AG08395 (cell line): ENCODE data around the gene RLN1.
"Not testable (repeated sequence)": the region's sequence is repeated elsewhere in the genome, so short reads cannot be mapped to it uniquely, and the experiment has no call there.

ENCODE experiments used
- DNase-seq: peaks from one replicate; pipeline ENCODE4 v3.0.0; 2012; ENCODE audit warnings: mixed read lengths, low spot score

RLN1 gene, protein sequence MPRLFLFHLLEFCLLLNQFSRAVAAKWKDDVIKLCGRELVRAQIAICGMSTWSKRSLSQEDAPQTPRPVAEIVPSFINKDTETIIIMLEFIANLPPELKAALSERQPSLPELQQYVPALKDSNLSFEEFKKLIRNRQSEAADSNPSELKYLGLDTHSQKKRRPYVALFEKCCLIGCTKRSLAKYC

DNA sequence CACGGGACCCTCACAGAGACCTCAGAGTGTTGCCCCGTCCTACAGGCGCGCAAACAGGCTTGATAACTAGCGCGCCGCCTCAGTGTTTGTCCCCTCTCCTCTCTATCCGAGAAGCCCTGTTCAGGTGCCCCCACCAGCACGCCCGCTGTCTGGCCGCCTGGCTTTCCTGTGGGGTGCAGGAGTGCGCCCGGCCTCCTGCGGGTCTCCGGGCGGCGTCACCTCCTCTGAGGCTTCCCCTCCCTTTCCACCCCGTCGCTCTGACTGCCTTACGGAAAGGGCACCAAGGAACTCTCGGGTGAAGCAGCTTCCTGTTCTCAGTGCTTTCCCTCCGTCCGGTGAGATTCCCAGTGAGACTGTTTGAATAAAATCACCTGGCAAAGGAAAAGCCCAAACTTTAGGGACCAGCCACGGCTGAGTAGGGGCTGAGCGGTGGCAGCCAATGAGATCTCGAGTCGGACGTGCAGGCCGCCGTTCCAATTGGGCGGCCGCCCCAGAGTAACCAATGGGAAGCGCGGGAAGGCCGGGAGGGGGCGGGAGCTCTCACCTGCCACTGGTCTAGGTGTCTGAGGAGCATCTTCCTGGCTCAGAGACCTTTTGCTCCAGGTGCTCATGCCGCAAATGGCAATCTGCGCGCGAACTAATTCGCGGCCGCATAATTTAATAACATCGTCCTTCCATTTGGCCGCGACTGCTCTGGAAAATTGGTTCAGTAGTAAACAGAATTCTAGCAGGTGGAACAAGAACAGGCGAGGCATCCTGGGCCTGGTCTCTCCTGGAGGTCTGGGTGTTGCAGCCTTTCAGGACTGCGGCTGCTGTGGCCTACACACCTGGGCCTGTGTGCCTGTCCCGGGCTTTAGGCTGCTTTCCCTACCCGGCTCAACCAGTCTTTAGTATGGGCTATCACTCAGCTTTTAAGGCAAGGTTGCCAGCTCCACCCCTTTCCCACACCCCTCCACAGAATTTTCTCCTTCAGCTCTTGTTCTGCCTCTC lies at the start of gene RLN1:
Gene RLN1, minus strand, starts transcription at position 885 of the 990 bp plus-strand sequence. Its CDS starts 130 bp downstream, at position 755.
- DNase-seq: not testable (repeated sequence)

DNA sequence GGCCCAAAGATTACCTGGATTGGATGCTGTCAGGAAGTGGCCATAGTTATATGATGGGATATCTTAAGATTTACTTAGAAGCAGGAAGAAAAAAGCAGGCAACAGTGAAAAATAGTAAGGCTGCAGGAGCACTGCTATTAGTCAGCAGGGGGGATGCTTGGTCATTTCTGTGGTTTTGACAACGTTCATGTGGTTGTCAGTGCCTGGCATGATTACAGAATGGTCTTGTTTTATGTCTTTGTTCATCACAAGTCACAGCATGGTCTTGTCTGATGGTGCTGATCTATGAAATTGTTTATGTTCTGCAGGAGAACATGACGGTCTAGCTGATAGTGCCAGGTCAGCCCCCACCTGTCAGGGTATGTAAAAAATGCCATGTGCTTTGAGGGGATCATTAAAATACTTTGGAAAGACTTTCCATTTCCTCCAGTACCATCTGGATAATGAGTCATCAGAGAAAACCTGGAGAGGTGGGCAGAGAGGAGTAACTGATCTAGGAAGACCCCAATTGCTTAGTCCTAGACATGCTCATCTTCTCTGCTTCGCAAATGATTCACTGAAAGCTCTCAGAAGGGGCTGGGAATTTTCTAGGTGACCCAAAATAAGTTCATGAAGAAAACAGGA lies 49.5 kb upstream of the RLN1 start:
- peak; percentile 77 for DNase-seq

DNA sequence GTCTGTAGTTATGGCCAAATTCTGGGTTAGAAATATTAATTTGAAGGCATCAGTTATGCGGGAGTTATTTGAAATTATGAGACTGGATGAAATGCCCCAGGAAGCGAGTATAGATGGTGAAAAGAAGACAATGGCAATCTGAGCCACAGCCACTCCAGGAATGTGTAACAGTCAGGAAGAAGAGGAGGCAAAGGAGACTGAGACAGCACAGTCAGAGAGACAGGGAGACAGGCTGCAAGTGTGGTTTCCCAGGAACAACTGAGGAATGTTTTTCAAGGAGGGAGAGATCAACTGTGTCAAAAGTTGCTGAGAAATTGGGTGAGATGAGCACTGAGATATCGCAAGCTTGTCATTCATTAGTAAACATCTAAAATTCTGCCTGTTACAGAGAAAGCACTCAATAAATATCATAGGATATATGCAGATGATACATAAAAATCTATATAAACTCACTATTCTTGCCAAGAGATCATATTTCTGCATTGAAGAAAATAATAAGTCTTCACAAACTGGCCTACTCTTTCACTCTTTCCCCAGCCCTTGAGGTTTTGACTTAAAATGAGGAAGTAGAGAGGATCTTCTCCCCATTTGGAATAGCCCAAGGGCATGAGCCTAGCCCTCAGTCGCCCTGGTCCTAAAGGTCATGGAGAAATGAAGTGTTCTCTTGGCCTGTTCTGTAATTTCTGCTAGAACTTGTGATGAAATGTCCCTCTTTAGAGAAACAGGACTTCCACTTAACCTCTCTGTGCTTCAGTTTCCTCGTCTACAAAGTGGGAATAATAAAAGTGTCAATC lies 48.5 kb upstream of the RLN1 start:
- DNase-seq: peak; percentile 53

DNA sequence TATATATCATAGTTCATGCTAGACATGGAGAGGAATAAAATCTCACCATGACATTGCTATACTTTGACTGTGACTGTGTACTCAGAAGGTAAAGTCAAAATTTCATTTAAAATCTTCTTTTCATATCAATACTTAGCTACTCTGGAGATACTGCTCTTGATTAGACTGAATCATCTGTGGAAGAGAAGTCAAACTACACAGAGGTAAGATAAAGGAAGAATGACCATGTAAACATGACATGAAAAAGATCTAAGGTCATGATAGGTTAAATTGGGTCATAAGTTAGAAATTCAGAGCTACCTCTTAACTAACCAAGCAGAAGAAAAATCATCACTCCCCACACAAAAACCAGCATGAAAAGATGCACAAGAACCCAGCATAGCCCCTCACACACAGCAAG lies 44.8 kb upstream of the RLN1 start:
- DNase-seq: no peak

DNA sequence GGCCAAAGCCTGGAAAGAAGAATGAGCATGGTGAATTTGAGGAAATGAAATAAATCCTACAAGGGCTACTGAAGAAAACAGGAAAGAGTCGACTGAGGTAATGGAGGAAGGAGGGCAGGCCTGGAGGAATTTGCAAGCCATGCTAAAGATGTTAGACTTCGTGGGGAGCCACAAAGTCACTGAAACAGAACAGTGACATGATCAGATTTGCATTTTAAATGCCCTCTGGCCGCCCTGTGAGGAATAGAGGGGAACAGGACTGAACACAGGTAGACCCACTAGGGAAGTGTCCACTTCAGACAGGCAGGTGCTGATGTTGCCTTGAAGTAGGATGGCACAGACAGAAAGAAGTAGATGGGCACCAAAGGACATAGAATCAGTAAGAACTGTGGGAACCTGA lies 42.8 kb upstream of the RLN1 start:
- DNase-seq: no peak

DNA sequence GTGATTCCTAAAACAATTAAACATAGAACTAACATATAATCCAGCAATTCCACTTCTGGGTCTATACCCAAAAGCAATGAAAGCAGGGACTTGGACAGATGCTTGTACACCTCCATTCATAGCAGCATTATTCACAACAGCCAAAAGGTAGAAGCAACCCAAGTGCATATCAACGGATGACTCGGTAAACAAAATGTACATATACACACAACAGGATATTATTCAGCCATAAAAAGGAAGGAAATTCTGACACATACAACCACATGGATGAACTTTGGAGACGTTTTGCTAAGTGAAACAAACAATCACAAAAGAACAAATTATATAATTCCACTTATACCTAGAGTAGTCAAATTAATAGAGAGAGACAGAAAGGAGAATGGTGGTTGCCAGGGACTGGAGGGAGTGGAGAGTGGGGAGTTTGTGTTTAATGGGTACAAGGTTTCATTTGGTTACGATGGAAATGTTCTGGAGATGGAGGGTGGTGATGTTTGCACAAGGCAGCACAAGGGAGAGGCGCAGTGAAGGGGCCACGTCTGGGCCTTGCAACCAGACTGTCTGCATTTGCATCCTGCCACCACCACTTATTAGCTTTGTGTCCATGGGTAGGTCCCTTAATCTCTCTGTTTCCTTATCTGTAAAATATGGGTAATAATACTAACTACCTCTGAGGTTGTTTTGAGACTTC lies 36.3 kb upstream of the RLN1 start:
- no peak for DNase-seq

DNA sequence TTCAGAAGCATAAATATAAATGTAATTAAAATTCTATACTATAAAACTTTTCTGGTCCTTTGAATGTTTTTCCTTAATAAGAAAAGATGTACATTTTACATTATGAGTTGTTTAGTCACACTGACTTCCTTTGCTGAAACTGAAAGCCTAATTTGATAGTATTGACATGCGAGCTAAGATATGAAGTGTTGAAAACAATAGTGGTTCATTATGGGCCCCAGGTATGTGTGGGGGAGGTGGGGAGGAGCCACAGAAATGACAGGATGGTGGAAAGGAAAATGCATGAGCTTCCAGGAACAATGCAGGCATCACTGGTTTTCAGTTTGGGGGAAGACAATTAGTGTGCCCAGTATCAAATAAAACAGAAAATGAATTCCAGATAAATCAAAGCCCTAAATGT lies 35.4 kb upstream of the RLN1 start:
- no peak for DNase-seq

DNA sequence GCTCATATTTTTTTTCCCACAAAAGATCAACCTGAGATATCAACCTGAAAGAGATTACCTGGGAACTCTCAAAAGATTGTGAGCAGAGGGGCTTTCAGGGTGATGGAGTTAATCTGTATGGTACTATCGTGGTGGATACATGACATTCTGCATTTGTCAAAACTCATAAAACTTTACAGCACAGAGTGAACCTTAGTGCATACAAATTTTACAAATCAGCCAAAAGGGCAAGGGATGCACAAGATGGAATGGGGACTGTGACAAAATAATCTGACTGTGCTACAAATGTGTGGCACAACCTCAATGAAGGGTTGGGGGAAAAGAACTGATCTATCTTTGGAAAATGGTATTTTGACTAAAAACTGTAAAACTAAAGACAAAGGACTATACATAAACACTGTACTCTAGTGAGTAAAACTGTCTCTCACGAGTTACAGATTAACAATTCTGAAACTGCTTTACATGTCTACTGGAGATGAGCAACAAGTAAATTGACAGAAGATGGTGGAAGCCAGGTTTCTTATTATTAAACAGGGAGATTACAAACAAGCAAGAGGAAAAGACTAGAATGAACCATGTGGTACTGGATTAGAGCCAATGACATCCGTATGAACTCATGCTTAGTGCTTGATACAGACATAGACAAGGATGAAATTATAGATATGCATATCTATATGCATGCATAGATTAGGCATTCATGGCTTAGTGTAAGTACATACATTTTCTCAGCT lies 24.8 kb upstream of the RLN1 start:
- DNase-seq: no peak

DNA sequence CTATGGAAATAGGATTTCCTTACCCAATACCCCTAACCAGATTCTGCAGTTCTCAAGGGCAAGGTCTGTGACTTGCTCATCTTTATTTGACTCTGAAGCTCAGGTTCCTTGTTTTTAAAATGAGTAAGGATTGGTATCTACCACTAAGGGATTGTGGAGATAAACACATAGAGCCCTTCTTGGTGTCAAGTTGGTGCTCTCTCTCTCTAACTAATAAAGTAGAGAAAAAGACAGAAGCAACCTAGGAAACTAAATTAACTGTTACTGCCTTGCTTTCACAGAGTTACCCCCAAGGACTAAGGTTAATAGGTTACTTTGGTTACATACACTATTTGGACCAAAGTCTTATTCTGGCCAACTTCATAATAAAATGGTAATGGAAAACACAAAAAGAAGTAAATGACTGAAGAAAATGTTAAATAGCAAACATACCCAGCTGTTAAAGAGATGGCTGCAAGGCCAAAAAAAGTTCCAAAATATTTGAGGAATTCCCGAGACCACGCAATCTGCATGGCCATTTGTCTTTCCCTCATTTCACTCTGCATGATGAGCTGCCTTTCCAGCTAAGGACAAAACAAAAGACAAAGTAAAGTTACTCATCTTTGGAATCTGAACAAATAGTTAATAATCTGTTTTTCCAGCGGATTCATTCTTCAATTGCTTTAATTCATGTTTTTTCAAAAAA lies 21.8 kb upstream of the RLN1 start:
- DNase-seq: no peak

DNA sequence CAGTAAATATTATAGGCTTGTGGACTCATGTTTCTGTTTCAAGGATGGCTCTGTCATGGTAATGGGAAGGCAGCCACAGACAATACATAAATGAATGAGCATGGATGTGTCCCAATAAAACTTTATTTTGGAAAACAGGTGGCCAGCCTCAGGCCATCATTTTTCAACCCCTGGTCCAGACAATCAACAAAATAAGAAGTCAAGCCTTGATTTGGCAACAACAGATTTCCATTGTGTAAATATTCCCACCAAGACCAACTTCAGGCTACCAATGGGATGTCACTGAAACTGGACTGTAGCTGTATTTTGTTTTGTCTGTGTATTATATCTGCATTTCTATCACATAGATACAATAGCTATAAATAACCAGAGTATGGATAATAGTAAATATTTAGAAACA lies 20.7 kb upstream of the RLN1 start:
- DNase-seq: no peak

DNA sequence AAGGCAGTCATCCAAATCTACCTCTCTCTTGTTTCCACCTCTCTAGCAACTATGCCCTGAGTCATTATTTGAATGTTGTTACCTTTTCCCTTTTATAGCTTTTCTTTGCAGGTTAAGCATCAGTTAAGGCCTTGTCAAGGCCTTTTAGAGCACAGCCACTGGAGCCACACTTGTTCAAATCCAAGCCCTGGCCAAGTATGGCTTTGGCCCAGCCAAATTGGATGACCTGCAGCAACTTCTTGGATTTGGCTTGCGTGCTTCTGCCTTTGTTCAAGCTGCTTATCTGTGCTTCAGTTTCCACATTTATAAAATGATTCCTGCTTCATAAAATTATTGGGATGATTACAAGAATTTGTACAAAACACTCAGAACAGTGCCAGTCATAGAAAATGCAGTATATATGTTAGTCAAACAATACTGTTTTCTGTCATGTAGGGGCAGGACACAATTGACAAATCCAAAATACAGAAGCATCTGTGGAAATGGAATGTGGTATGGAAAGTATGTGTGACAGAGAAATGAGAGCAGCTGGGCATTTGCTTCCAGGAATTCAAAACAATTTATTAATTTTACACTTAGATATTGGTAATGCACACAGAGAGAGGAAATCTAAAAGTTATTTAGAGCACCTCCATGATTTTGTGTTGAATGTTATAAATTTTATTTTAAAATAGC lies 17.9 kb upstream of the RLN1 start:
- no peak for DNase-seq

DNA sequence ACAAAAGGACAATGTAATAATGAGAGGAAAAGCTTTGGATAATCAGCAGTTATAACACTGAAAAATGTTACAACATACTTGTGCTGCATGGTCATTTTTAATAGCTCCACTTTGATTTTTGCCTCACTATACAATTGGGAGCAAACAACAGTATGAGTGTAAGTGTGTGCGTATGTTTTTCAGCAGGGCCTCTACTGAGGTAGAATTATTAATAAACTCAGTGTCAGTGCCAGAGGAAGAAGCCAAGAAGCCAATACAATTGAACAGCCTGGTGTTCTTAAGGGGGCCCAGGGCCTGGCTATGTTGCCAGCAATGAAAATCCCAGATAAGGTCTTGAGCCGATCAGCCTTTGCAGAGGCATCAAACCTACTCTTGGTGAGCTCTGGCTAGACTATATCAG lies 16.1 kb upstream of the RLN1 start:
- DNase-seq: no peak

DNA sequence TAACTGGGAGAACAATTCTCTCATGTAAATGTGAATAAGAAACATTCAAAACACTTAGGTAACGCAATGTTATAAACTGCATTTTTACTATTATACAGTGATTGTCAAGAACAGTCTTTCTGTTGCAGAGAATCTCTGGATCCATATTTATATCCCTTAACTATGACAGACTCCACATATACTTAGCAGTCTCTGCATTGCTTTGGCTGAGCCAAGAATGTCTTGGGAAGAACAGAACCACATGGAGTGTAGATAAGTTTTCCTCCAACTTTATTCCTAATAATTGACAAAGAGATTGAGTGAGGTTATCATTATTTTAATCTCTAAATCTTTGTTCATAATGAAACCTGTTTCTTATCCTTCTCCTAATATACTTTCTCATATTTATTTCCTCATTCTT lies 15.6 kb upstream of the RLN1 start:
- DNase-seq: no peak

DNA sequence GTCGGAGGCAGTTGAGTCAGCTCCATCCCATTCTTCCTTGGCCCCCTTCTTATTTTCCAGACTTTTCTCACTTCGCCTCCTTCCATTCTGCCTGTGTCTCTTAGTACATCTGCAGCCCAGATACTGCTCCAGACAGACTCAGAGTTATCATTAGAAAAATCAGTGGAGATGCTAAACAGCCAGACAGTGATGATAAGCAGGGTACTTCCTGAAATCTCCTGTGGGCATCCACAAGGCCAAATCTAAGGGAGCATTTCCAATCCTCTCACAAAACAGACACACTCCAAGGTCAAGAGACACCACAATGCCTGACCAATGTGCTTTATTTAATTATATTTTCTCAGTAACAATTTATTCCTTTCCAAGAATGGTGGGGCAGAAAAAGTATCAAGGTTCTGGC lies 14.5 kb upstream of the RLN1 start:
- no peak for DNase-seq

DNA sequence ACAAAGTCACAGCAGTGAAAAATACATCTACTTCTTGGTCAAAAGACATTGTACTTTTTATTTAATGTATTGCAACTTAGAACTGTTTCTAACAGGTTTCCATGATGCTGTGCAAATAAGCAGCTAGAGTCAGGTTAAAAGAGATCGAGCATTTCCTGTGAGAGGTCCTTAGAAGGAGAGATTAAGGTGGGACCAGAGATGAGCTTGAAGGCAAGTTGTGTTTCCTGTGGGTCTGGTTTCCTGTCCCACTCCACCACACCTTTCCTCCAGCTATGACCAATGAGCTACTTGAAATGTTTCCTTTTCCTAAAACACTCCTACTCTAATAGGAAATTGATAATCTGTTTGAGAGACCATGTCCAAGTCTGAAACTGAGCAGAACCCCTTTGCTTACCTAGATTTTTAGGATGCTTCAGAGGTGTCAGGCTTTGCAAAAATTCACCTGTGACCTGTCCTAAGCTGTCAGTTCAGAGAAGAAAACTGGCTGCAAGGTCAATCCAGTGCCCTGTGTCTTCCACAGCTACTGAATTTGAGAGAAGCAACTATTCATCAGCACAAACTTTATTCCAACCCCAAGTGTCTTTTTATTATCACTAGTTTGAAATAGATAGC lies 13.1 kb upstream of the RLN1 start:
- DNase-seq: no peak

DNA sequence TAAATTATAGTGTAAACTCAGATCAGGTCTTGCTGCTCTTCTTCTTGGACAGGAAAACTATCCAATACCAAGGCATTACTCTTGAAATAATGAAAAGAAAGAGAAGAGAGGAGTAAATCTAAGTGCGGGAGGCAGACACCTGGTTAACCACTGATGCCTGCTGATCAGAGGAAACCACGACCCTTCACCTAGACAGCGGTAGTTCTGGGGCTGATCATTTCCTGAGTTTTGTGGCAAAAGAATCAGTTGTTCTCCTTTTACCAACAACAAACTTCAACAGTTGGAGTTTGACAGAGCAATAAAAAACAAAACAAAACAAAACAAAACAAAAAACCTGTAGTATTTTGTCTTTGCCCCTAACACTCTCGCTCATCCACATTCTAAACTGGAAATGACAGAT lies 3.0 kb downstream of the RLN1 start:
- no peak for DNase-seq

DNA sequence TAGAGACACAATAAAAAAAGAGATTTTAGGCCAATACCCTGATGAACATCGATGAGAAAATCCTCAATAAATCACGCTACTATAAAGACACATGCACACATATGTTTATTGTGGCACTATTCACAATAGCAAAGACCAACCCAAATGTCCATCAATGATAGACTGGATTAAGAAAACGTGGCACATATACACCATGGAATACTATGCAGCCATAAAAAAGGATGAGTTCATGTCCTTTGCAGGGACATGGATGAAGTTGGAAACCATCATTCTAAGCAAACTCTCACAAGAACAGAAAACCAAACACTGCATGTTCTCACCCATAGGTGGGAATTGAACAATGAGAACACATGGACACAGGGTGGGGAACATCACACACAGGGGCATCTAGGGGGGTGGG lies 8.4 kb downstream of the RLN1 start:
- DNase-seq: not testable (repeated sequence)

DNA sequence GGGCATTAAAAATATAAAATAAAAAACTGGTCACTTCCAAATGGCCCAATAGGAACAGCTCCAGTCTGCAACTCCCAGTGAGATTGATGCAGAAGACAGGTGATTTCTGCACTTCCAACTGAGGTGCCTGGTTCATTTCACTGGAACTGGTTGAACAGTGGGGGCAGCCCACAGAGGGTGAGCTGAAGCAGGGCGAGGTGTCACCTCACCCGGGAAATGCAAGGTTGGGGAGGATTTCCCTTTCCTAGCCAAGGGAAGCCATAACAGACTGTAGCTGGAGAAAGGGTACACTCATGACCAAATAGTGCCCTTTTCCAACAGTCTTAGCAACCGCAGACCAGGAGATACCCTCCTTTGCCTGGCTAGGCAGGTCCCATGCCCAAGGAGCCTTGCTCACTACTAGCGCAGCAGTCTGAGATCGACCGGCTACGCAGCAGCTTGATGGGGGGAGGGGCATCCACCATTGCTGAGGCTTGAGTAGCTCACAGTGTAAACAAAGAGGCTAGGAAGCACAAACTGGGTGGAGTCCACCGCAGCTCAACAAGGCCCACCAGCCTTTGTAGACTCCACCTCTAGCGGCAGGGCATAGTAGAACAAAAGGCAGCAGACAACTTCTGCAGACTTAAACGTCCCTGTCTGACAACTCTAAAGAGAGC lies 12.7 kb downstream of the RLN1 start:
- no peak for DNase-seq

DNA sequence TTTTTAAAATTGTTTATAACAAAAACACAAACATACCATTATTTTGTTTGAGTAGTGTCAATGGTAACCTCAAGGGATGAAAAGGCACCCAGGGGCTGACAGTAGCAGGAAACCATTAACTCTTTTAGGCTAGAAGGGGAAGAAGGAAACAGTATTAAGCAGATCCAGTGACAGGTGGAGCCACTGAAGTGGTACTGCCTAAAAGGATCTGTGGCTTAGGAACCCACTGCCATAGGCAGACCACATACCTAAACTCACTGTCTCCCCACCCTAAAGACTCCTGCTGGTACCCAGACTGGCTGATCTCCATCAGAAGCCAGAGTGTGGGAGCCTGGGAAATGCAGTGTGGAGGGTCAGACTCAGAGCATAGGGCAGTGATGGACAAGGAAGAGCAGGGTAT lies 13.5 kb downstream of the RLN1 start:
- no peak for DNase-seq
